Chondrocyte (in vitro differentiated cells): ENCODE data around the gene KRTAP19-1. TPM values are rescaled to one million over a fixed set of nuclear protein-coding genes. Genes with fewer than 3 reads are reported as not detected.

ENCODE experiments used
- DNase-seq: peaks from one replicate; pipeline ENCODE4 v3.0.0; 2021; ENCODE audit warnings: mixed read lengths, low spot score
- H3K27ac Mint-ChIP-seq: one replicate; pipeline ENCODE4 v1.8.0; 2021; ENCODE audit warnings: mild to moderate bottlenecking, moderate library complexity, mixed read lengths; ENCODE audit not compliant: unreplicated experiment
- H3K27me3 Mint-ChIP-seq: 2 replicates; pipeline ENCODE4 v1.8.0; 2021; ENCODE audit warnings: low read depth, mixed read lengths
- H3K36me3 Mint-ChIP-seq: 2 replicates; pipeline ENCODE4 v1.8.0; 2021; ENCODE audit warnings: low read depth, mixed read lengths
- H3K4me1 Mint-ChIP-seq: 2 replicates; pipeline ENCODE4 v1.8.0; 2021; ENCODE audit warnings: low read depth, mild to moderate bottlenecking, mixed read lengths
- H3K4me3 Mint-ChIP-seq: one replicate; pipeline ENCODE4 v1.8.0; 2021; ENCODE audit warnings: mild to moderate bottlenecking, moderate library complexity, mixed read lengths; ENCODE audit not compliant: unreplicated experiment
- H3K9me3 Mint-ChIP-seq: 2 replicates; pipeline ENCODE4 v1.8.0; 2021; ENCODE audit warnings: low read depth, mixed read lengths
- CTCF ChIP-seq: fragments of 200-600 bp; sonication (generic); IDR thresholded peaks from 2 replicates; pipeline ENCODE4 v1.5.0; 2021; ENCODE audit warnings: antibody characterized with exemption, mild to moderate bottlenecking, moderate library complexity
- total RNA-seq: library from RNA; stranded (reverse); gene quantifications from 3 replicates; pipeline ENCODE4 v1.2.1, GENCODE V29; 2021

Gene KRTAP19-1
- total RNA-seq, 1 donor from 2014 or later = not detected

GRCh38 chr21:30479259-30479658 lies 908 bp downstream of the KRTAP19-1 start:
- DNase-seq = no peak
- no peak for TF ChIP-seq CTCF
- Mint-ChIP-seq H3K36me3 (no peaks in the 10 kb centered on the region), H3K4me3 (no peak overlapping the region), H3K4me1 (no peaks in the 10 kb centered on the region), H3K9me3 (peaks cover 9% of the 10 kb centered on the region), H3K27me3 (peaks cover 3% of the 10 kb centered on the region), H3K27ac (no peak overlapping the region)

DNA sequence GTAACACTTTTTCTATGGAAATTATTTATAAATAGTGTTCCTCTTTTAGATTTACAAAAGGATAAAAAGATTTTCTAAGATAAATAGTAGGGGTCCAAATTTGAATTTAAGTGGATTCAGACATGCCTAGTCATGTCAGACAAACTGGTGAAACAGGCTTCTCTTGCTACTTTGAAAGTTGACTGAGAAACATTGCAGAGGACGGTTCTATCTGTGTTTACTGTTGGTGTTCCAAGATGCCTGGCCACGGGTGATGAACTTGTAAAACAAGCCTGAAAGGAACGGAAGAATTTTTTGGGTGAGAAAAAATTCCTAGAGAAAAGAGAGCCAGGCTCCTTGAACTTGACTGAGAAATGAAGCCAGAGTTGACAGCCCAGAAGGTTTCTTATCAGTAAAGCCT lies 2.2 kb downstream of the KRTAP19-1 start:
- DNase-seq = no peak
- peaks cover 3% of the 10 kb centered on the region for H3K27me3 Mint-ChIP-seq
- no peaks in the 10 kb centered on the region for H3K36me3 Mint-ChIP-seq
- H3K9me3 Mint-ChIP-seq = peaks cover 9% of the 10 kb centered on the region
- H3K4me3 Mint-ChIP-seq = no peak overlapping the region
- H3K4me1 Mint-ChIP-seq = no peaks in the 10 kb centered on the region
- TF ChIP-seq CTCF = no peak
- no peak overlapping the region for H3K27ac Mint-ChIP-seq

- TF ChIP-seq CTCF = no peak
- H3K27ac Mint-ChIP-seq = no peak overlapping the region
- H3K4me1 Mint-ChIP-seq = peaks cover 10% of the 10 kb centered on the region
- DNase-seq = no peak
- H3K36me3 Mint-ChIP-seq = no peaks in the 10 kb centered on the region
- H3K27me3 Mint-ChIP-seq = no peaks in the 10 kb centered on the region
- peaks cover 3% of the 10 kb centered on the region for H3K9me3 Mint-ChIP-seq
- H3K4me3 Mint-ChIP-seq = no peak overlapping the region
Observed at GRCh38 chr21:30468900-30469714, 11.1 kb downstream of the KRTAP19-1 start.

- H3K4me3 Mint-ChIP-seq = no peak overlapping the region
- no peak for DNase-seq
- no peaks in the 10 kb centered on the region for H3K4me1 Mint-ChIP-seq
Observed at GRCh38 chr21:30463713-30464112, 16.5 kb downstream of the KRTAP19-1 start.

DNA sequence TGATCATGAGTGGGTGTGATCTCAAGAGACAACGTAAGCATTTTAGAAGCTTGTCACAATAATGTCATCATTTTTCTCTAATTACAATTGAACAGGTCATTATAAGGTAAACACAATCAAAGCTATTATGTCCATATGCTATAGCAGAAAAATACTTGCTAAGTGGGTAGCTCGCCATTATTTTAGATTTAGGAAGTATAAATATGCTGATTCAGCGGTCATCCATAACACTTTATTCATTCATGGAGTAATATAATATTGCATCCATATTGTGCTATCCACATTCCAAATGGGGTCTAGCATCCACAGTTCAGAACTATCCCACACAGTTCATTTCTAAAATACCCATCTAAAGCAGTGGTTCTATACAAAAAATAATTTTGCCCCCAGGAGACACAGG lies 31.7 kb downstream of the KRTAP19-1 start:
- H3K27ac Mint-ChIP-seq = no peak overlapping the region
- peaks cover 5% of the 10 kb centered on the region for H3K27me3 Mint-ChIP-seq
- TF ChIP-seq CTCF = no peak
- no peak for DNase-seq
- no peaks in the 10 kb centered on the region for H3K9me3 Mint-ChIP-seq
- H3K4me3 Mint-ChIP-seq = no peak overlapping the region
- no peaks in the 10 kb centered on the region for H3K4me1 Mint-ChIP-seq
- no peaks in the 10 kb centered on the region for H3K36me3 Mint-ChIP-seq

More at GRCh38 chr21:30463713-30464112, 16.5 kb downstream of the KRTAP19-1 start:
- no peaks in the 10 kb centered on the region for H3K36me3 Mint-ChIP-seq
- H3K9me3 Mint-ChIP-seq = no peaks in the 10 kb centered on the region
- no peaks in the 10 kb centered on the region for H3K27me3 Mint-ChIP-seq
- no peak overlapping the region for H3K27ac Mint-ChIP-seq
- TF ChIP-seq CTCF = peak; percentile 76
